ENCODE data around the gene PHGDH.

DNA sequence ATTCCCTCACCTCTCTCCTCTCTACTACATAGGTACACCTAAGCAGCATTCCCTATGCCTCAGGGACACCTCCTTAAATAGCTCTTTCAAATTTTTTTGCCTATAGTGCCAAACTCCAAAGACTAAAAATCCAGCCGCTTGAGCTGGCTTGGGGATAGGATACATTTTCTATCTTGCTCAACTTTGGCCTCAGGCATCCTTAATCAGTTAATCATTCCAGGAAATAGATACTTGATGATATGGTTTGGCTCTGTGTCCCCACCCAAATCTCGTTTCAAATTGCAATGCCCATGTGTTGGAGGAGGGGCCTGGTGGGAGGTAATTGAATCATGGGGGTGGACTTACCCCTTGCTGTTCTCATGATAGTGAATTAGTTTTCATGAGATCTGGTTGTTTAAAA is 11.4 kb upstream of the PHGDH start:
- TF ChIP-seq CTCF (IDR thresholded peaks at IDR 0.05) = no peak
- no peak for TF ChIP-seq POLR2A (IDR thresholded peaks at IDR 0.05)
- TF ChIP-seq EP300 (IDR thresholded peaks at IDR 0.05) = no peak
